Tibial nerve (tissue), 3 donors: ENCODE data around the gene CPSF7.

ENCODE experiments used
- CTCF ChIP-seq, 5 experiments: fragments of 200-600 bp in 3 of 5; fragments of 450-650 bp in 2 of 5; sonication (generic) in 3 of 5; IDR thresholded peaks; one replicate each; pipeline ENCODE4 v1.5.1; 2016 to 2019; ENCODE audit warnings: antibody characterized with exemption in 5 of 5, mild to moderate bottlenecking in 3 of 5, moderate library complexity in 2 of 5
- POLR2A ChIP-seq, 2 donors: fragments of 450-650 bp; IDR thresholded peaks; one replicate each; pipeline ENCODE4 v1.6.1; 2017; ENCODE audit warnings: antibody characterized with exemption in 2 of 2, mild to moderate bottlenecking in 2 of 2, moderate library complexity in 2 of 2

DNA sequence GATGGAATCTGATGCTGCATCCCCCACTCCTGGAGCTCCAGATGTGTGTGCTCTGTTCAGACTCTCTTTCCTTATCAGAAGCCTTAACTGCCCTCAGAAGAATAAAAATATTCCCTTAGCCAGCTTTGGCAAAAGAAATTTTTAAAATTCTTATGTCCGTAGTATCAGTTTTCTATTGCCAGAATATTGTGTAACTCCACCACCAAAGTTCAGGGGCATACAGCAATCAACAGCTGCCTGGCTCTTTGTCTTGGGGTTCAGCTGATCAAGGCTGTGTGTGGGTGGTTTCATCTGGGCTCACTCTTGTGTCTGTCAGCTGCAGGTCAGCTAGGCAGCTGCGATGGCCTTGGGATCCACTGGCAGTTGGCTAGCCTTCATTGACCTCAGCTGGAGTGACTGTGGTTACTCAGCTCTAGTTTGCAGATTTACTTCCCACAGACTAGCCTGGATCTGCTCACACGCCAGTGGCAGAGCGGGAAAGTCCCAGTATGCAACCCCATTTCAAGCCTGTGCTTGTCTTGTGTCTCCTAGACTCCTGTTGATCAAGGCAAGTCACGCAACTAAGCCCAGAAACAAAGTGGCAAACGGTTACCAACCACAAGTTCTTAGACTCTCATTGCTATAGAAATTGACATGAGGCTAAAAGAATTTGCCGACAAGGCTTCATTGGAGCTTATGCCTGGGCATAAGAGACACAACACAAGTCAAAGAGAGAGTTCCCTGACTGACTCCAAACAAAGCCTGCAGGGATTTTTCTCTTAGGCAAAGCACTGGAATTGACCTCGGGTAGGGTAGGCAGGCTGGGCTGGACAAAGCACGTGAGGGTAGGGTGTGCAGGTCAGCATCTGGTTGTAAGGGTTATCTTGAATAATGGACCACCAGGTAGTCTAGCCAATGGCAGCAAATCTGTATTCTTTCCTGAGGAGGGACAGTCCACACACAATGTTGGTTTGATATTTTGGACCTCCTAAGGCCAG lies 60.1 kb downstream of the CPSF7 start:
- TF ChIP-seq CTCF (IDR thresholded peaks at IDR 0.05) (no peak), POLR2A (IDR thresholded peaks at IDR 0.05) (no peak)
